Aorta (tissue), 5 donors: ENCODE results near the gene S100P. TPM values are rescaled to one million over a fixed set of nuclear protein-coding genes. Genes with fewer than 3 reads are reported as not detected.

ENCODE experiments used
- ATAC-seq: fragments of 200-7000 bp; cut with Tn5 transposase; one replicate; pipeline ENCODE4 v1.9.1; 2022; ENCODE audit warnings: moderate library complexity; ENCODE audit not compliant: low FRiP score
- DNase-seq, 2 donors: peaks; one replicate each; pipeline ENCODE4 v3.0.0-alpha.2; 2020
- H3K27ac ChIP-seq, 2 donors: one replicate each; pipeline ENCODE4 v1.5.1; 2013; ENCODE audit warnings: low read length in 2 of 2, mild to moderate bottlenecking in 2 of 2, moderate library complexity in 2 of 2, control low read depth in 1 of 2, inconsistent platforms in 1 of 2, low read depth in 1 of 2
- H3K27me3 ChIP-seq, 2 donors: one replicate each; pipeline ENCODE4 v1.6.1; 2013; ENCODE audit warnings: control low read depth in 1 of 2, low read length in 1 of 2, mild to moderate bottlenecking in 1 of 2, moderate library complexity in 1 of 2; ENCODE audit not compliant: insufficient read depth in 2 of 2, control insufficient read depth in 1 of 2
- H3K36me3 ChIP-seq, 2 donors: one replicate each; pipeline ENCODE4 v1.6.1; 2013; ENCODE audit warnings: control low read depth in 1 of 2, low read length in 1 of 2, mild to moderate bottlenecking in 1 of 2; ENCODE audit not compliant: insufficient read depth in 2 of 2, control insufficient read depth in 1 of 2
- H3K4me1 ChIP-seq, 2 donors: one replicate each; pipeline ENCODE4 v1.6.1; 2013; ENCODE audit warnings: low read length in 2 of 2, control low read depth in 1 of 2, mild to moderate bottlenecking in 1 of 2, moderate library complexity in 1 of 2; ENCODE audit not compliant: insufficient read depth in 2 of 2, control insufficient read depth in 1 of 2
- H3K4me3 ChIP-seq, 2 donors: one replicate each; pipeline ENCODE4 v1.5.1; 2013; ENCODE audit warnings: low read length in 2 of 2, control low read depth in 1 of 2, mild to moderate bottlenecking in 1 of 2
- H3K9me3 ChIP-seq: one replicate; pipeline ENCODE4 v1.6.1; 2013; ENCODE audit warnings: mild to moderate bottlenecking, low read length; ENCODE audit not compliant: control insufficient read depth
- WGBS, 2 donors: extraction: QIAGEN DNeasy Blood & Tissue Kit; methylation state at CpG; one replicate each; pipeline ENCODE4 v1.1.7; 2013; 5-methylcytosine and 5-hydroxymethylcytosine counted together
- intact Hi-C, 2 donors: fragments of 100-400 bp; cut with DNase I; formaldehyde crosslinking; loops; one replicate each; pipeline versions ENCODE4 v1.14.2 to v1.15.0; 2022
- polyA plus RNA-seq, 2 donors: library from polyadenylated mRNA; stranded (reverse); fragments of 200-250 nt; gene quantifications; one replicate each; pipeline ENCODE4 v1.2.3, GENCODE V29; 2013
- total RNA-seq, 2 donors: library from RNA; stranded (reverse); fragmentation: NEBNext Ultra II Directional; extraction: Animal tissue kit (Norgen Biotek cat#: 25700); gene quantifications; one replicate each; pipeline ENCODE4 v1.2.1, GENCODE V29; 2021
- donor health status: healthy with polysubstance abuse.
- donor health status: Bipolar disorder and iron deficiency.
- donor health status: DM: no; HTN: no; CAD: no.
- donor health status: DM: no; HTN: no; CAD: no.
- donor health status: DM: yes; HTN: yes; CAD: no.

The S100P gene
- total and polyA plus RNA-seq, 4 donors = 1.9 to 17.2 (median 5.8) TPM

GRCh38 chr4:6701371-6701770 lies 7.7 kb downstream of the S100P start:
- DNase-seq = peak in 1 of 2 donors; percentile 64
- intact Hi-C loops = no loop called here
- WGBS, 2 donors = 79 to 80% methylated on average over 13 of the region's 13 CpGs
- H3K36me3 ChIP-seq = no peaks in the 10 kb centered on the region
- H3K4me3 ChIP-seq = no peak overlapping the region
- H3K27me3 ChIP-seq = no peaks in the 10 kb centered on the region
- no peak overlapping the region for H3K27ac ChIP-seq
- no peaks in the 10 kb centered on the region for H3K9me3 ChIP-seq
- H3K4me1 ChIP-seq = peaks cover 0 to 4% of the 10 kb centered on the region in 2 donors
- ATAC-seq = no peak

GRCh38 chr4:6702761-6703160 lies 9.1 kb downstream of the S100P start:
- H3K4me3 ChIP-seq = no peak overlapping the region
- H3K36me3 ChIP-seq = no peaks in the 10 kb centered on the region
- 0% methylated on average over 1 of the region's 1 CpG for WGBS, 2 donors
- no peaks in the 10 kb centered on the region for H3K9me3 ChIP-seq
- ATAC-seq (no peak), DNase-seq (no peak)
- H3K4me1 ChIP-seq = peaks cover 0 to 11% of the 10 kb centered on the region in 2 donors
- intact Hi-C loops = no loop called here
- H3K27ac ChIP-seq = no peak overlapping the region
- no peaks in the 10 kb centered on the region for H3K27me3 ChIP-seq

DNA sequence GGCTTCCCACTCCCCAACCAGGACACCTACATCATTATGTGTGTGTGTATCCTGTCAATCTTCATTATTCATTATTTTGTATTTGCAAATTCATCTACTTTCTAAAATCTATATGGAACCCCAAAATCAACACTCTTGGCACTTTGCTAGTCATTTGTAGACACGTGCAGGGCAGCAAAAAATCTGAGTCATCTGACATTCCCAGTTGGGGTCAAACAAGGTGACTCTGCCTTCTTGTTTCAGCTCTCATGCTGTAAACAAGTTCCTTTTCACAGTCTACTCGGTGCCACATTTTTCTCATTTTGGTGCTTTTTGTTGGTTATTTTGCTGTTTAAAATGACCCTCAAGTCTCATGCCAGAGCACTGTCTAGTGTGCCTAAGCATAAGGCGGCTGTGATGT lies 10.1 kb downstream of the S100P start:
- no peak for ATAC-seq
- WGBS, 2 donors = 56 to 61% methylated on average over 3 of the region's 3 CpGs
- peaks cover 0 to 20% of the 10 kb centered on the region in 2 donors for H3K4me1 ChIP-seq
- intact Hi-C loops = no loop called here
- no peak overlapping the region for H3K4me3 ChIP-seq
- H3K27ac ChIP-seq = no peak overlapping the region
- no peaks in the 10 kb centered on the region for H3K9me3 ChIP-seq
- no peaks in the 10 kb centered on the region for H3K27me3 ChIP-seq
- no peaks in the 10 kb centered on the region for H3K36me3 ChIP-seq
- no peak for DNase-seq

- 96% methylated on average over 2 of the region's 2 CpGs for WGBS, 2 donors
- peaks cover 0 to 20% of the 10 kb centered on the region in 2 donors for H3K4me1 ChIP-seq
- intact Hi-C loops = no loop called here
Observed at GRCh38 chr4:6705646-6706045, 12.0 kb downstream of the S100P start.

DNA sequence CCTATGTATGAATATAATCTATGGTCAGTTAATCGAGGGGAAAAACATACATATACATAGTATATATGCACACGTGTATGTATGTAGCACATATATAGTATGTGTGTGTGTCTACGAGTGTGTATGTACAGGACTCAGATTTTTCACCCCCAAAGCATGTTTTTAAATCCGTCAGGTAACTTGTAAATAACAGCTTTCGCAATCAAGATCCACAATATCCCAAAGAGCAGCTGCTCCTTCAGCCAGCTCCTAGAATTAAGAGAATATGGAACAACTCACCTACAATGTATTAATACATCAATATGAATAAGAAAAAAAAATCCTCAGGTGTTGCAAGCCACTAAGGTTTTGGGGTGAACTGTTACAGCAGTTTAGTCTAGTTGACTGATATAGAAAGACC lies 12.5 kb downstream of the S100P start:
- no peak overlapping the region for H3K27ac ChIP-seq
- H3K27me3 ChIP-seq = no peaks in the 10 kb centered on the region
- 94% methylated on average over 5 of the region's 5 CpGs for WGBS, 2 donors
- H3K9me3 ChIP-seq = no peaks in the 10 kb centered on the region
- no peak overlapping the region for H3K4me3 ChIP-seq
- H3K36me3 ChIP-seq = no peaks in the 10 kb centered on the region
- no peak for ATAC-seq
- peaks cover 0 to 20% of the 10 kb centered on the region in 2 donors for H3K4me1 ChIP-seq
- no peak for DNase-seq
- intact Hi-C loops = no loop called here

More at GRCh38 chr4:6705646-6706045, 12.0 kb downstream of the S100P start:
- H3K4me3 ChIP-seq = no peak overlapping the region
- H3K27me3 ChIP-seq = no peaks in the 10 kb centered on the region
- no peak overlapping the region for H3K27ac ChIP-seq
- no peaks in the 10 kb centered on the region for H3K36me3 ChIP-seq
- no peaks in the 10 kb centered on the region for H3K9me3 ChIP-seq
- ATAC-seq (no peak), DNase-seq (no peak)

DNA sequence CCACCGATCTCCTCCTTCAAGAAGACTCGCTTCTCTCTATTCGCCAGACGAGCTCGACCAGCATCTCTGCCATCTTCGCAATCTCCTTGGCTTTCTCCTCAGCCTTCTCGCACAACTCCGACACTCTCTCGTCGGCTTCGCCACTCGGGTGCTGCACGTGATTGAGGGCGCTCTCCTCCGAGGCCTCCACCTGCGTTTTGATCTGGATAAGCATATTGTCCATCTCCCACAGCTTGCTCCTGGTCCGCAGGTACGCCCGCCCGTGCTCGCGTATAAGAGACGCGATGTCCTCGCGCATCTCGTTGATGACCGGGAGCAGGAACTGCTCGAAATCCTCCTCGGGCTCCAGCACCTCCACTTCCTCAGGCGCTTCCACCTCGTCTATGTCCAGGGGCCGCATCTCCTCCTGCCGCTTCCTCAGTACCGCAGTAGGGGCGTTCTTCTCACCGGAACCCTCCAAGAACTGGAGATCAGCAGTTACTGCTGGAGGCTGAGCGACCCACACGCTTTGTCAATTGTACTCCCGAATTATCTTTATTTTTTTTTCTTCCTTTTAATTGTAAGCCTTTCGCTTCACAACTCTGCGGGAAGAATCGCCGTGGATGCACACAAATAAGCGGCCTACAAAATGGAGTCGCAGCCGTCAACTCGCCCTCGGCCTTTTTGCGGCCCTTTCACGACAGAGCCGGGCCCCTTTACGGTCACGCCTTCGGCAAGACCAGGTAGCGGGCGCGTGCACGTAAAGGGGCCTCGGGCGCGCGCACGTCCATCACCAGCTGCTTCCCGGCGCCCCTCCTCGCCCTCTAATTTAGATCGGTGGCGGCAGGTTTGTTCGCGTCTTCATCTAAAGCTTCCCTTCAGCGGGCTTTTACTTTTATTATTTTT lies 15.8 kb downstream of the S100P start, which contains the start of gene MRFAP1L1:
Gene MRFAP1L1, minus strand, starts transcription at position 636 of the 885 bp plus-strand sequence. Its CDS starts 236 bp downstream, at position 400.
- H3K4me3 ChIP-seq = peak within 1 kb of the TSS; percentile 54 to 86
- H3K27me3 ChIP-seq = no peaks in the 10 kb centered on the region
- H3K36me3 ChIP-seq = no peaks in the 10 kb centered on the region
- H3K27ac ChIP-seq = peak within 1 kb of the TSS; percentile 17 to 61
- ATAC-seq (peak; percentile 98), DNase-seq (peak; percentile 98)
- WGBS, 2 donors = 0% methylated on average over 72 of the region's 72 CpGs
- H3K4me1 ChIP-seq = peaks cover 0 to 20% of the 10 kb centered on the region in 2 donors
- intact Hi-C loops = loop anchor here (5.0 to 10.0 kb wide), 2 partner anchors 67 to 275 kb away; partner anchors contain the start of gene MRFAP1 (in 1 of the 2)
- H3K9me3 ChIP-seq = no peaks in the 10 kb centered on the region

- 6% methylated on average over 6 of the region's 6 CpGs for WGBS, 2 donors
- Histone ChIP-seq H3K27ac (peak overlapping the region; percentile 17 to 61), H3K9me3 (no peaks in the 10 kb centered on the region), H3K4me3 (peak overlapping the region; percentile 30 to 54), H3K36me3 (no peaks in the 10 kb centered on the region), H3K4me1 (peaks cover 0 to 19% of the 10 kb centered on the region in 2 donors), H3K27me3 (no peaks in the 10 kb centered on the region)
- DNase-seq (peak in 1 of 2 donors; percentile 31), ATAC-seq (peak; percentile 6)
- intact Hi-C loops = loop anchor here (5.0 to 10.0 kb wide), 2 partner anchors 68 to 275 kb away; partner anchors contain the start of gene MRFAP1 (in 1 of the 2)
Observed at GRCh38 chr4:6710282-6710681, 16.6 kb downstream of the S100P start.

- Histone ChIP-seq H3K9me3 (no peaks in the 10 kb centered on the region), H3K4me3 (no peak overlapping the region), H3K36me3 (no peaks in the 10 kb centered on the region), H3K27ac (no peak overlapping the region), H3K27me3 (no peaks in the 10 kb centered on the region), H3K4me1 (peaks cover 0 to 19% of the 10 kb centered on the region in 2 donors)
- DNase-seq = no peak
- intact Hi-C loops = loop anchor here (5.0 to 10.0 kb wide), 2 partner anchors 69 to 274 kb away; partner anchors contain the start of gene MRFAP1 (in 1 of the 2)
- WGBS, 2 donors = 82 to 87% methylated on average over 2 of the region's 2 CpGs
- no peak for ATAC-seq
Observed at GRCh38 chr4:6710996-6711395, 17.3 kb downstream of the S100P start.
